Glutamatergic neuron (in vitro differentiated cells): ENCODE measurements around the gene BDH2. TPM values are rescaled to one million over a fixed set of nuclear protein-coding genes. Genes with fewer than 3 reads are reported as not detected.

ENCODE experiments used
- DNase-seq: peaks from one replicate; pipeline ENCODE4 v3.0.0; 2022
- H3K27ac Mint-ChIP-seq: one replicate; pipeline ENCODE4 v1.8.0; 2020; ENCODE audit warnings: mild to moderate bottlenecking, mixed read lengths, inconsistent platforms; ENCODE audit not compliant: unreplicated experiment
- H3K27me3 Mint-ChIP-seq: one replicate; pipeline ENCODE4 v1.8.0; 2020; ENCODE audit warnings: mild to moderate bottlenecking, moderate library complexity, mixed read lengths, inconsistent platforms; ENCODE audit not compliant: unreplicated experiment
- H3K36me3 Mint-ChIP-seq: one replicate; pipeline ENCODE4 v1.8.0; 2020; ENCODE audit warnings: mild to moderate bottlenecking, mixed read lengths, inconsistent platforms; ENCODE audit not compliant: unreplicated experiment
- H3K4me1 Mint-ChIP-seq: one replicate; pipeline ENCODE4 v1.8.0; 2020; ENCODE audit warnings: mild to moderate bottlenecking, low read depth, mixed read lengths, inconsistent platforms; ENCODE audit not compliant: unreplicated experiment
- H3K4me3 Mint-ChIP-seq: one replicate; pipeline ENCODE4 v1.8.0; 2020; ENCODE audit warnings: mild to moderate bottlenecking, mixed read lengths, inconsistent platforms; ENCODE audit not compliant: unreplicated experiment
- H3K9me3 Mint-ChIP-seq: one replicate; pipeline ENCODE4 v1.8.0; 2020; ENCODE audit warnings: mild to moderate bottlenecking, moderate library complexity, mixed read lengths, inconsistent platforms; ENCODE audit not compliant: unreplicated experiment
- total RNA-seq: library from RNA; stranded (reverse); fragmentation: NEBNext Ultra II Directional; extraction: Animal tissue kit (Norgen Biotek cat#: 25700); gene quantifications from one replicate; pipeline ENCODE4 v1.2.1, GENCODE V29; 2021; ENCODE audit not compliant: unreplicated experiment
- TF ChIP-seq, protein P1 (sequence below): fragments of 200-600 bp; sonication (generic); IDR thresholded peaks from one replicate; pipeline ENCODE4 v1.5.0; 2021; ENCODE audit not compliant: partially characterized antibody, unreplicated experiment

The BDH2 gene
- total RNA-seq, 1 donor from 2014 or later = 19.6 TPM

DNA sequence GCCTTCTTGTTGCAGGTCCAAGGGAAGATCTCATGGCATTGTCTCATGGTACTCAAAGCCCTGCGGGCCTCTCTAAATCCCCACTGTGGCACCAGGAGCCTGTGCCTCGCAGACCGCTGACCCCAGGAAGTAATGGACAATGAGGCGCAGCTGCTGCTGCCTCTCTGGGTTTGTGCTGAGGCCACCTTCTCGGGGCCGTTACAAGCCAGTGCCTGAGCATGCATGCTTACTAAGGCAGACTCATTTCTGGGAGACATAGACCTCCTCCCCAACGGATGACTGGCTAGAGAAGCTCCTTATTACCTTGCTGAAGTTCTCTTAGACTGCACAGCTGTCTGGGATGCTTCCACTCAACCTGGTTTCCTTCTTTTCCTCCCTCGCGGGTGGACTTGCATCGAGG lies 1.3 kb downstream of the BDH2 start:
- no peaks in the 10 kb centered on the region for H3K36me3 Mint-ChIP-seq
- H3K4me1 Mint-ChIP-seq = no peaks in the 10 kb centered on the region
- TF ChIP-seq, protein P1, sequence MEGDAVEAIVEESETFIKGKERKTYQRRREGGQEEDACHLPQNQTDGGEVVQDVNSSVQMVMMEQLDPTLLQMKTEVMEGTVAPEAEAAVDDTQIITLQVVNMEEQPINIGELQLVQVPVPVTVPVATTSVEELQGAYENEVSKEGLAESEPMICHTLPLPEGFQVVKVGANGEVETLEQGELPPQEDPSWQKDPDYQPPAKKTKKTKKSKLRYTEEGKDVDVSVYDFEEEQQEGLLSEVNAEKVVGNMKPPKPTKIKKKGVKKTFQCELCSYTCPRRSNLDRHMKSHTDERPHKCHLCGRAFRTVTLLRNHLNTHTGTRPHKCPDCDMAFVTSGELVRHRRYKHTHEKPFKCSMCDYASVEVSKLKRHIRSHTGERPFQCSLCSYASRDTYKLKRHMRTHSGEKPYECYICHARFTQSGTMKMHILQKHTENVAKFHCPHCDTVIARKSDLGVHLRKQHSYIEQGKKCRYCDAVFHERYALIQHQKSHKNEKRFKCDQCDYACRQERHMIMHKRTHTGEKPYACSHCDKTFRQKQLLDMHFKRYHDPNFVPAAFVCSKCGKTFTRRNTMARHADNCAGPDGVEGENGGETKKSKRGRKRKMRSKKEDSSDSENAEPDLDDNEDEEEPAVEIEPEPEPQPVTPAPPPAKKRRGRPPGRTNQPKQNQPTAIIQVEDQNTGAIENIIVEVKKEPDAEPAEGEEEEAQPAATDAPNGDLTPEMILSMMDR = no peak
- peaks cover 4% of the 10 kb centered on the region for H3K27me3 Mint-ChIP-seq
- no peak overlapping the region for H3K27ac Mint-ChIP-seq
- no peak for DNase-seq
- no peaks in the 10 kb centered on the region for H3K9me3 Mint-ChIP-seq
- H3K4me3 Mint-ChIP-seq = peak overlapping the region; percentile 88

DNA sequence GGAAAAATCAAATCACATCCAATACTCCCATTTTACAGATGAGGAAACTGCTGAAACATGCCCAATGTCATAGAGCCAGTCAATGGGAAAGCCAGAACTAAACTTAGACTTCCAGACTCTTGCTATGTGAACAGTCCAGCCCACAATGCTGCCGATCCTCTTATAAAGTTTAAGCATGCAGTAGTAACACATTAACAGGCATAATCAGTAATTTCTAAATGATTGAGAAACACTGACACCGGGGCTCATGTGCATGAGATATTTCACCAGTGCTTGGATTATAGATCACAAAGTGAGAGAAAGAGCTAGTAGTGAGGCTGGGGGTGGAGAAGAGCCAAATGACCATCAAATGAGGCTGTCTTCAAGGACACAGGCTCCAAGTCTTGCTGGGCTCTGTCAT lies 2.5 kb downstream of the BDH2 start:
- TF ChIP-seq, protein P1 = no peak
- no peak overlapping the region for H3K4me3 Mint-ChIP-seq

DNA sequence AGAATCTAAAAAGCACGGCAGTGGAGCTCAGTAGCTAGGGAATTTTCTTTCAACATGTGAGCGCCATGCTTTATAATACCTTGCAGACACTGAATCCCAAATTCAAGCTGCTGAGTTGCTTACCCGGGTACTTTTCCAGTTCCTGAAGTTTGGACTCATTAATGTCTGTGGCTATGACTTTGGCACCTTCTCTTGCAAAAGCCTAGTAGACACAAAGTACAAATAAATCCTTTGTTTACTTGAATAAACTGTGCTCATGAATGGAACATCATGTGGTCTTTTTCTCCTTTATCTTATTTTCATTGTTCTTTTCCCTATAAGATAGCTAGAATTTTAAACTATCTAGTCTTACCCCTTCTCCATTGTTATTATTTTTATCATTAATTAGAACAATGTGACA lies 4.6 kb downstream of the BDH2 start:
- H3K36me3 Mint-ChIP-seq = no peaks in the 10 kb centered on the region

More for the DNA sequence above, 2.5 kb downstream of the BDH2 start:
- Mint-ChIP-seq H3K36me3 (no peaks in the 10 kb centered on the region), H3K27me3 (peaks cover 4% of the 10 kb centered on the region), H3K9me3 (no peaks in the 10 kb centered on the region), H3K4me1 (no peaks in the 10 kb centered on the region), H3K27ac (no peak overlapping the region)
- DNase-seq = no peak

DNA sequence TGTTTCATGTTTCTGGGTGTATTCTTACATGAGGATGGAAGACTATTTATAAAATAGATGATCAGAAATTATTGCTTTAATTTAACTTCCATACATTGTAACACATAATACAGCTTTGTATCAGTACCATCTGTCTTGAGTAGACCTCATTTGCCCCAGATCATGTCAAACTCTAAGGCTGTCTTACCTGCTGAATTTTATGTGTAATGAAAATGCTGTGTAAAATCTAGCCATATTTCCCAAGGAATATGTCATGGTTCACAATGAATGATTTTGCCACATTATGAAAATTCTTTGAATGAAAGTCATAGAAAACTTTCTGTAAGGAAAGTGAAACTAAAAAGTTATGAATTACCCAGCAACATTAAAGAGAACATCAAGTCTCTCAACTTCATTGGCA lies 7.4 kb downstream of the BDH2 start:
- no peaks in the 10 kb centered on the region for H3K4me1 Mint-ChIP-seq
- DNase-seq = no peak
- no peaks in the 10 kb centered on the region for H3K9me3 Mint-ChIP-seq
- no peak overlapping the region for H3K27ac Mint-ChIP-seq
- H3K4me3 Mint-ChIP-seq = no peak overlapping the region
- no peaks in the 10 kb centered on the region for H3K27me3 Mint-ChIP-seq
- TF ChIP-seq, protein P1 = no peak
- H3K36me3 Mint-ChIP-seq = no peaks in the 10 kb centered on the region

More for the DNA sequence above, 4.6 kb downstream of the BDH2 start:
- TF ChIP-seq, protein P1 = no peak
- Mint-ChIP-seq H3K4me3 (no peak overlapping the region), H3K27ac (no peak overlapping the region), H3K9me3 (no peaks in the 10 kb centered on the region), H3K27me3 (peaks cover 4% of the 10 kb centered on the region), H3K4me1 (no peaks in the 10 kb centered on the region)
- DNase-seq = no peak

DNA sequence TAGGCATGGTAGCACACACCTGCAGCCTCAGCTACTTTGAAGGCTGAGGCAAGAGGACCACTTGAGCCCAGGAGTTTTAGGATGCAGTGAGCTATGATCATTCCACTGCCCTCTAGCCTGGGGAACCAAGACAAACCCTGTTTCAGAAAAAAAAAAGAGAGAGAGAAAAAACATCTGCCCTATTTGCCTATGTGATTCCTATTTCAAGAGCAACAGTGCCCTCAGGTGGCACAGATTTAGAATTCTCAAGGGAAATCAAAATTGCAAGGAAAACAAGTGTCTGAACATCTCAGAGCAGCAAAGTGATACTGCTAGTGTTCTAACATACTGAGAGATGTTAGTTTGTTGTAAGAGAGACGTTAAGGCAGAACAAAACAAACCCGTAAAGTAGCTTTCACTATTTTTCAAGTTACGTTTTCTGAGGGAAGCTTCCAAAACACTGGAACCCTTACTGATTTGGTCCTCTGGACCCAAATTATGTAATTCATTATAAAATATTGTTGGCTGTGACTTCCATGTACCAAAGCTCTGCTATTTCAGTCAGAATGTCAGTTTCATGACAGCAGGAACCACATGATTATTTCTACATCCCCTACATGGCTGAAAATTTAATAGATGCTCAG lies 7.9 kb downstream of the BDH2 start:
- DNase-seq = no peak
- no peak overlapping the region for H3K4me3 Mint-ChIP-seq
- no peaks in the 10 kb centered on the region for H3K4me1 Mint-ChIP-seq
- H3K27me3 Mint-ChIP-seq = no peaks in the 10 kb centered on the region
- no peaks in the 10 kb centered on the region for H3K36me3 Mint-ChIP-seq
- H3K27ac Mint-ChIP-seq = no peak overlapping the region
- TF ChIP-seq, protein P1 = peak; percentile 35
- no peaks in the 10 kb centered on the region for H3K9me3 Mint-ChIP-seq
